GM12801 (cell line): ENCODE results near the gene ATP23.
A peak's percentile ranks its signal among the peaks of the same experiment; 100 is the strongest.

Source experiments
- TF ChIP-seq, protein P1 (sequence below): IDR thresholded peaks from one replicate; pipeline ENCODE4 v1.5.1; 2011; ENCODE audit warnings: control low read depth; ENCODE audit not compliant: insufficient read length; ENCODE audit errors: extremely low read depth

Gene ATP23

DNA sequence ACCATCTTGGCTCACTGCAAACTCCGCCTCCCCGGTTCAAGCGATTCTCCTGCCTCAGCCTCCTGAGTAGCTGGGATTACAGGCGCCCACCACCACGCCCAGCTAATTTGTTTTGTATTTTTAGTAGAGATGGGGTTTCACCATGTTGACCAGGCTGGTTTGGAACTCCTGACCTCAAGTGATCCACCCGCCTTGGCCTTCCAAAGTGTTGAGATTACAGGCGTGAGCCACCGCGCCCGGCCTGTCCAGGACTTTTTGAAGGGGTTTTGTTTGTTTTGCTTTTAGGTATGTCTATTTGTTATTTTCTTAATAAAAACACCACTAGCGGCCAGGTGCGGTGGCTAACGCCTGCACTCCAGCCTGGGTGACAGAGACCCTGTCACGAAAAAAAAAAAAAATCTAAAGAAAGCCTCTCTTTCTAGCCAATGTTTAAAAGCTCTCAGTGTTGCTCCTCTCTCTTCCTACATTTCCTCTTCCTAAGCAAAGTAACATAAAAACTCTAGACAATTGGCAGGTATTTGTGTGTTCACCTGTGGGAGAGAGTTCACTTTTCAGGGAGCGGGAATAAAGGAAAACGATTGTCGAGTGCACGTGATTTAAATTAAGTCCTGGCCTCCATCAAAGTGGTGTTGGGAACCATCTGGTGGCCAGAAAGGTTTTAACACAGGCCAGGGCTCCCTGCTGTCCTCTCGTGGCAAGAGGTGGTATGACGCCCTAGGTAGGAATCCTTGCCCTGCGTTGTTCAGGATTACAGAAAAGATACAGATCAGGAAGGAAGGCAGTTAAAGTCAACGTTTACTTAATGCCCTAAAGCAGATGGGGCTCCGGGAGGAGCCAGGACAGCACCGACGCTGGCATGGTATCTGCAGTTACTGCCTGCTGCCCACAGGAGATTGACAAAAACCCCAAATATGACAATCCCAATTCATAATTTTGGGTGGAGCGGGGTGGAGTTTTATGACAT is 36.2 kb upstream of the ATP23 start:
- TF ChIP-seq, protein P1, sequence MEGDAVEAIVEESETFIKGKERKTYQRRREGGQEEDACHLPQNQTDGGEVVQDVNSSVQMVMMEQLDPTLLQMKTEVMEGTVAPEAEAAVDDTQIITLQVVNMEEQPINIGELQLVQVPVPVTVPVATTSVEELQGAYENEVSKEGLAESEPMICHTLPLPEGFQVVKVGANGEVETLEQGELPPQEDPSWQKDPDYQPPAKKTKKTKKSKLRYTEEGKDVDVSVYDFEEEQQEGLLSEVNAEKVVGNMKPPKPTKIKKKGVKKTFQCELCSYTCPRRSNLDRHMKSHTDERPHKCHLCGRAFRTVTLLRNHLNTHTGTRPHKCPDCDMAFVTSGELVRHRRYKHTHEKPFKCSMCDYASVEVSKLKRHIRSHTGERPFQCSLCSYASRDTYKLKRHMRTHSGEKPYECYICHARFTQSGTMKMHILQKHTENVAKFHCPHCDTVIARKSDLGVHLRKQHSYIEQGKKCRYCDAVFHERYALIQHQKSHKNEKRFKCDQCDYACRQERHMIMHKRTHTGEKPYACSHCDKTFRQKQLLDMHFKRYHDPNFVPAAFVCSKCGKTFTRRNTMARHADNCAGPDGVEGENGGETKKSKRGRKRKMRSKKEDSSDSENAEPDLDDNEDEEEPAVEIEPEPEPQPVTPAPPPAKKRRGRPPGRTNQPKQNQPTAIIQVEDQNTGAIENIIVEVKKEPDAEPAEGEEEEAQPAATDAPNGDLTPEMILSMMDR, result peak; percentile 100

DNA sequence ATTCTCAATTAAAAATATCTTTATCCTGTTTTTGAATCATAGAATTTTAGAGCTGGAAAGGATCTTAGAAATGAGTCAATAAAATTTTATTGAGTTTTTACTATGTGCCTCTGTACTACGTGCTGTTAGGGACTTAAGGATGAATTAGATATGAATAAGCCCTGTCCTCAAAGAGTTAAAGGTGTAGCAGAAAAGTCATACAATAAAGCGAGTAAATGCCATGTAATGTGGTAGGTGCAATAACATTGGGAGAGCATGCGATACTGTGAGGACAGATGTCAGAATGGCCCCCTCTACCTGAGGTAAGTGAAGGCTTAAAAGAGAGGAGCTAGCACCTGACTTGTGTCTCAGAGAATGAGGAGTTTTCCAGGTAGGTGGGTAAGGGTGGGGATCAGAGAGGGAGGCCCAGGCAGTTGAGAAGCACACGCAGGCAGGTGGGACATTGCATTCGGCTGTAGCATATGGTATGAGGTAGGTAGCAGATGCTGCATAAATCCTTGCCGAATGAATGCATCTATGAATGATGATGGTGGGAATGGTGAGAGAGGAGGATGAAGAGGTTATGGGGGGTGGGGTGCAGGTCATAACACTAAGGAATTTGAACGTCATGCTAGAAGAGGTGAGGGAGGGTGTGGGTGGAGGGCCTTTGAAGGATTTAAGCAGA is 35.4 kb upstream of the ATP23 start:
- TF ChIP-seq, protein P1, result no peak

DNA sequence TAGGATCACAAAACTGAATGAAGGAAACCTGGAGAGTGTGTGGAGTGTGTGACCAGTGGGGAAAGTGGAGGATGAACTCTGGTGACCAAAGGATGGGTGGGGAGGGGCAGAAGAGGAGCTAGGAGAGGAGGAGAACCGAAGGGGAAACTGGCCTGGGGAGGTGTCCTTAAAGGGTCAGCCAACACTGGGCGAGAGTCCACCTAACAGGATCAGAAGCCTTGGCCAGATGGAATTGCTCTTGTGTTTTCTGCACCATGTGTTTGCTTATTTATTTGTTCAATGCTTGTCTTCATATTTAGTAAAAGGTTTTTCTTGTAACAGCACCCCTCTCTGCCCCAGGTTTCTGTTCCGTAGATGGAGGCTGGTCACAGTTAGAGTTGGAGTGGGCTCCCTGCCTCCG is 34.5 kb upstream of the ATP23 start:
- TF ChIP-seq, protein P1, result no peak

DNA sequence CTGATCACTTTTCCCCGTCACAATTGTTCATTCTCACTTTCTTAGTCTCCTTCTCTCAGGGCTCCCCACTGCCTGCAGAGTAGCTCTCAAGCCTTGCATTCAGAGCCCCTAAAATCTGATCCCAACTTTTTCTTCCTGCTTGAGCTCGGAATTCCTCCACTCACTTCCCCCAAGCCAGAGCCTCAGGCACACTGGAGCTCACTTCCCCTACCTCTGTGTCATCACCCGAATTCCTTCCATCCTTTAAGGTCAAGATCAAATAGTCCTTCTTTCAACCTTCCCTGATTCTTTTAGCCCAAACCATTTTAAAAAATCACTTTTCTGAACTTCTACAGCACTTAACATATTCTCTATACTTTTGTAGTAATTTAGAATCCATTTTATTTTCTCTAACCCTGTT is 34.1 kb upstream of the ATP23 start:
- TF ChIP-seq, protein P1, result no peak

DNA sequence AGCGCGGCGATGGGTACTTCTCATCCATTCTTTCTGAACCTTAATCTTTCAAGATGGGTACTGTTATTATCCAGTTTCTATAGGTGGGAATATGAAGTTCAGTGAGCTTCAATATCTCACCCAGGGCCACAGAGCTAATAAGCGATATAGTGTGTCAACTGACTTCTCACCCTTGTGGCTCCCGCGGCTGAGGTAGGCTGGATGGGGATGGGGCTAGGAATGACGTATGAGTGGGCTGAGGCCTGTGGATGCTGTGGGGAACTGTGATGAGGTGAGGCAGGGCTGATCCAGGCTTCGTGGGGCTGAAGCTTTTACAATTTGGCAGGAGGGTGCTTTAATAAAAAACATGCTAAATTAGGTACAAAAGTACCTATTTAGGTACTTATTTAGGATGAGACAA is 32.9 kb upstream of the ATP23 start:
- TF ChIP-seq, protein P1, result no peak

DNA sequence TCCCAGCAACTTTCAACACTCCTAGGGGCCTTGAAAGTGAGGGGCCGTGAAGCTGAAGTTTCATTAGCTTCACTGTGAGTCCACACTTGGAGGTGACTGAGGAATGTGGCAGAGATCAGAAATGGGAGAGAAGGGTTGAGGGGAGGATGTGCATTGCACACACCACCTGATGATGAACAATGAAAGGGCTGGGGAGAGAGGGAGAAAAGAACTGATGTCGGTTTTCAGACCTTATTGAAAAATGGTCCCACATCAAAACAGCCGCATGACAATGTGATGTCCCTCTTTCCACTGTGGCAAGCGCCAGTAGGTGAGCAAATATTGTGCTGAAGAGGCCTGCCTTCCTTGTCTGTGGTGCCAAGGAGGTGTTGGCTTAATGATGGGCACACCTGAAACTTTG is 32.3 kb upstream of the ATP23 start:
- TF ChIP-seq, protein P1, result no peak

DNA sequence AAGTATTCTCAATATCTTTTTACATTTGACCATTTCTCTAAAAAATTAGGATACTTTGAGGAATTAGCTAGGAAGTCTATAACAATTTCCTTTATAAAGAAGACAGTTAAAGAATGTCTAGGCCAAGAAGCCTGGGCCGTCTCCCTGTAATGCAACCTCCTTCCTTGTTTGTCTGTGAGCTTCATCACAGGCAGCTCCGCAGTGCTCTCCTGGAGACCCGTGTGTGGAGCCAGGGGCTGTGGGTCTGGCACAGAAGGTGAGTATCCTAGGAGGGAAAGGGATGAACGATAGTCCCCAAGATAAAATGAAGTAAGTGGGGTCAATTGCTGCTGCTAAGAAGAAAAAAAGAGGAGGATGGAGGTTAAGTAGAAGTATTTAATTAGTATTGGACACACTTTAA is 31.8 kb upstream of the ATP23 start:
- TF ChIP-seq, protein P1, result no peak
